Measurements from ENCODE around the gene TSEN15.
A peak's percentile ranks its signal among the peaks of the same experiment; 100 is the strongest.
"Not testable (repeated sequence)": the region's sequence is repeated elsewhere in the genome, so short reads cannot be mapped to it uniquely, and the experiment has no call there.

TSEN15 gene

DNA sequence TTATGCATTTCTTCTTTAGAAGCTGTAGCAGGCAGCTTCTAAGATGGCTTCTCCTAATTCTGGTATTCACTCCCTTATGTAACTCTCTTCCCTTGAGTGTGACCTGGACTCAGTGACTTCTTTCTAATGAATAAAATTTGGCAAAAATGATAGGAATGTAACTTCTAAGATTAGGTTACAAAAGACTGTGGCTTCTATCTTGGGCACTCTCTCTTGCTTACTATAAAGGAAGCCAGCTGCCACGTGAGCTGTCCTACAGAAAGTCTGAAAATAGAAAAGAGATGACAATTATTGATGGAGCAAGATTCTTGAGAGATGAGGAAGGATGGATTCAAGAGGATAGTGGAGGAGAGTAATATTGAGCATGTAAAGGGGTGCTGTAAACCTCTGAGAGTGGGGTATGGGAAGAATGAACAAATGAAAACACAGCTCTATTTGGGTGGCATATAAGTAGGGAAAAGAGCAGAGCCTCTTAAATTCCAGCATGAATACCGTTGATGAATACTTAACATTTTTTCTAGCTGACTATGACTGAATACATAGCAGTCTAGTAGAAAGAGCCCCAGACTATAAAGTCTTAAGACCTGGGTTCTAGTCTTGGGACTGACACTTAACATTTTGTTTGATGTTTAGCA lies 5.5 kb downstream of the TSEN15 start:
- no peak for DNase-seq

DNA sequence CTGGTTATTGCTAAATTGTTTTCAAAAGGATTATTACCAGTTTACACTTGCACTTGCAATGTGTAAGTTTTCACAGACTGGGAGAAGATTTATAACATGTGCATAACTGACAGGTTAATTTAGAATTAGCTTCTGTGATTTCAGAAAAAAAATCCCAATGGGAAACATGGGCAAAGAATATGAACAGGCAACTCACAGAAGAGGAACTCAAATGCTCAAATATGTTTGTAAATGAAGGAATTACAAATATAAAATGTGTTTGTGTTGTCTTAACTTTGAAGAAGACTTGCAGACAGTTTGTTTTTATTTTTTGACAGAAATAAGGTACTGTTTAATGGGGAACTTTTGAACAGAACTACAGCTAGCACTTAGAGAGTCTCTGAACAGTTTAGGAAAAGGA lies 8.4 kb downstream of the TSEN15 start:
- no peak for DNase-seq

GRCh38 chr1:184060316-184060715 lies 8.8 kb downstream of the TSEN15 start:
- no peak for DNase-seq

DNA sequence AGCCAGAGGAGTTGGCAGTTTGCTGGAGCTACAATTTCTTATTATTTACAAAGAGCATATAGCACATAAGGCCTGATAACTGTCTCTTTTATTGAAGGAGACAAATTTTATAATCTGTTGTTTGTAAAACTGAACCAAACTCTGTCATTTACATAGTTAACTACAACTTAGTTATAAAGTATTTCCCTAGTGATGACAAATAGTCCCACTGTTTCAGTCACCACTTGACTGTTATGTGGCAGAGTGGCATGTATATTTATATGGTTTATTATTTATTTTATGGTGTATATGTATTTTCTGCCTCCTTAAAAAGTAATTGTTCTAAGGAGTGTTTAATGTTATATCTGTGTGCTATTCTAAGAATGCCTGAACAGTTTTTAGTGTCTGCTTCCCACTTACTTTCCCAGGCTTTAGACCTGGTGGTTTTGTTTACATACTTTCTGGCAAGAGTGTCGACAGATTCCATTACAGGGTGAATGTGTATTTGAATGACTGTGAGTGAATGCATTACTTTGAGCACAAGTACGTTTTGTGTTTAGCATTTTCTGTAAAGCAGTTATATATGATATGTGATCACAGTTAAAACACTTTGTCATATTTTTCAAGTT lies 10.0 kb downstream of the TSEN15 start:
- no peak for DNase-seq

- DNase-seq = no peak
These were observed 11.2 kb downstream of the TSEN15 start for GRCh38 chr1:184062640-184063286.

DNA sequence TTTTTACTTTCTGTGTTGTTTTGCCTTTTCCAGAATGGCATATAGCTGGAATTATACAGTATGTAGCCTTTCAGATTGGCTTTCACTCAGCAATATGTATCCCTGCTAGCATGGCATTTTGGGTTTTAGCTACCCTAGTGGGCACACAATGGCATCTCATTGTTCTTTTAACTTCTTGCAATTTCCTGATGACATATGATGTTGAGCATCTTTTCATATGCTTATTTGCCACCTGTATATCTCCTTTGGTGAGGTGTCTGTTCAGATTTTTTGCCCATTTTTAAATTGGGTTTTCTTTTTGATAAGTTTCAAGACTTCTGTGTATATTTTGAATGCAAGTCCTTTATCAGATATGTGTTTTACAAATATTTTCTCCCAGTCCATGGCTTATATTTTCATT lies 14.0 kb downstream of the TSEN15 start:
- DNase-seq = no peak

DNA sequence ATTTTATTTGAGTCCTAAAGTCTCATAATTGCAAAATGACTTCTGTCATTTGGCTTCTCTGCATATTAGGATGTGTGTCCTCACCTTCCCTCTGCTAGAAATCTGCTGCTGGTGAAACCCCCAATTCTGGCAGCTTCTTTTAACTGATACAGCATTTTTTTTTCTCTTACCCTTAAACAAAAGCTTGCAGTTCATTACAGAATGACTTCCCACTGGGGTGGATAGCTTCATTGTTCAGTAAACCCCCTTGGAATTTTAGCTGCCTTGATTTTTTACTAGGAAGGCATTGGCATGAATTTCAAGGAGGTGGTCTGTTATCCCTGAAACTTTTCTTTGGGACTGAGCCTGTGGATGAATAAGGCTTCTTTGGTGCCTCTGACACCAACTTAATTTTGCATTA lies 16.8 kb downstream of the TSEN15 start:
- DNase-seq = no peak

GRCh38 chr1:184069675-184070074 lies 18.1 kb downstream of the TSEN15 start:
- no peak for DNase-seq

DNA sequence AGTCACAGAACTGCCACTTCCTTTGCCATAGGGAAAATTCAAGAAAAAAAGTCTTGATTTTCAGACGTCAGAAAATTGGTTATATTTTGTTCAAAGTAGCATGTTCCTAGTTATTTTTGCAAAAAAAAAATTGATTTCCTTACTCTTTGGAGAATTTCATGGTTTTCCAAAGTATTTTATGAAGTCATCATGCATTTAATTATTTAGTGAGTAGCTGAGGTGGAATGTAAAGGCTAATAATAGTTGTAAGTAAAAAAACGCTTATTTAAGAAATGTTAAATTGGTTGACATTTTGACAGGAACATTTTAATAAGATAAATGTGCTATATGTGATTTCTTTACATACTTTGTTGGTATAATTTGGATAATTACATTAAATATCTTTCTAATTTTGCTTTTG lies 20.8 kb downstream of the TSEN15 start:
- no peak for DNase-seq

- DNase-seq = no peak
These were observed 22.9 kb downstream of the TSEN15 start for GRCh38 chr1:184074383-184074782.

DNA sequence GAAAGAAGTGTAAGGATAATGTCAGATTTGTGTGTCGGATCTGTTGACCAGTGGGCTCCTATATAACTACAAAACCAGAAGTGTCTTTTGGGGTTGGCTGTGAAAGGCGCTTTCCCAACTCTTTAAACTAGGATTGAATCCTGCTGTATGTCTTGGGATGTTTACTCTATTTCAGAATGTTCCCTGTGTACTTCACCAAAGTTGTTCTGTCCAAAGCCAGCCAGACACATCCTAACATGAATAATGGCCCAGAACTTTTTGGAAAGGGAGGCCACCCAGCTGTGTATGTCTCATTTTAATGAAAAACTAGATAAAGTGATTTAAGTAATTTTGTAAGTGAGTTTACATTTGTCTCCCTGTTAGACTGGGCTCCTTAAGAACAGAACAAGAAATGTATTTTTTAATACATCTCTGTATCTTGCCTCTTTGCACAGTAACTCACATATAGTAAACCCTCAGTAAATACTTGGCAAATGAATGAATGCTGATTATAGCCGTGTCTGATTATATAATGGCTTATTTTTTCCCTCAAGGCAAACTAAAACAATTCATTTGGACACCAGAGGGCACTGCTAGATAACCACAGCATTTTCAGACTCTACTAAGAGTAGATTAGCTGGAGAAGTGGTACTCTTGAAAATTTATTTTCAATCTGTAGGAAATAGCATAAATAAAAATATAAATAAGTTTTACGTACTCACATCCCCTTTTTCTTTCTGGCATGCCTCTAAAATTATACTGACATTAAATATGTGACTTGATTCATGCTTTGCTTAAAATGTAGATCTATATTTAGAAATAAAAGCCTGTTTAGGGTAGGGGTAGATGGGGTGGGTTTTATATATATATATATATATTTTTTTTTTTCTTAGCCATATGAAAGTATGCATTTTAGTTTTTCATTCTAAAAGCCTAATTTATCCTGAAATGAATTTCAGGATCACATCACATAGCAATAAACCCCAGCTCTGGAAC lies 23.8 kb downstream of the TSEN15 start:
- DNase-seq = peak; percentile 37

DNA sequence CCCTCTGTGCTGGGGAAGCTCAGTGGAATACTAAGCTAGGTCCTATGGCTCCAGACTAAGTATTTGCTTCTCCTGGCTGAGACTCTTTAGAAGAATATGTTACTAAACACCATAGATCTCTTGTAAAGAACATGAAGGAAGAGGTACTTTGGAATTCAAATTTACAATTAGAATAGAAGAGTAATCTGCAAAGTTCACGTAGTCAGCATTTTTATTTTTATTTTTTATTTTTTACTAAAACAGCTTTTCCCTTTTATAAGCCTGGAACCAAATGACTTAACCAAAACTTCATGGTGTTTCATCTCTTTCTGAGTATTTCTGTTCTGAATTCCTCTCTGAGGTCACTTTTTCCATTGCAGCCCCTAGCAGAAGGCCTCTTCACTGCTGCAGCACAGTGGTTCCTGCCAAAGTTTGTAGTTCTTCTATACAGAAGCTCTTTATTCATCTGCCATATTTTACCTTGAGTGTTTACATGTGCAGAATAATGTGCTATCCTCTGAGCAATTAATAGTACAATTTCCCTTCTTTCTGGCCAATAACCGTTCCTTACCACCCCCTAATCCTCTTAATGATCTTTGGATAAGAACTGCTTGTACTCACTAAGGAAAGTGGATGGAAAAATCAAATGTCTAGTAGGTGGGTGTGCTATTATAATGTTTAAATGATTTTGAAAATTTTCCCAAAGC lies 27.2 kb downstream of the TSEN15 start:
- DNase-seq = peak; percentile 80

GRCh38 chr1:184080309-184080708 lies 28.8 kb downstream of the TSEN15 start:
- no peak for DNase-seq

DNA sequence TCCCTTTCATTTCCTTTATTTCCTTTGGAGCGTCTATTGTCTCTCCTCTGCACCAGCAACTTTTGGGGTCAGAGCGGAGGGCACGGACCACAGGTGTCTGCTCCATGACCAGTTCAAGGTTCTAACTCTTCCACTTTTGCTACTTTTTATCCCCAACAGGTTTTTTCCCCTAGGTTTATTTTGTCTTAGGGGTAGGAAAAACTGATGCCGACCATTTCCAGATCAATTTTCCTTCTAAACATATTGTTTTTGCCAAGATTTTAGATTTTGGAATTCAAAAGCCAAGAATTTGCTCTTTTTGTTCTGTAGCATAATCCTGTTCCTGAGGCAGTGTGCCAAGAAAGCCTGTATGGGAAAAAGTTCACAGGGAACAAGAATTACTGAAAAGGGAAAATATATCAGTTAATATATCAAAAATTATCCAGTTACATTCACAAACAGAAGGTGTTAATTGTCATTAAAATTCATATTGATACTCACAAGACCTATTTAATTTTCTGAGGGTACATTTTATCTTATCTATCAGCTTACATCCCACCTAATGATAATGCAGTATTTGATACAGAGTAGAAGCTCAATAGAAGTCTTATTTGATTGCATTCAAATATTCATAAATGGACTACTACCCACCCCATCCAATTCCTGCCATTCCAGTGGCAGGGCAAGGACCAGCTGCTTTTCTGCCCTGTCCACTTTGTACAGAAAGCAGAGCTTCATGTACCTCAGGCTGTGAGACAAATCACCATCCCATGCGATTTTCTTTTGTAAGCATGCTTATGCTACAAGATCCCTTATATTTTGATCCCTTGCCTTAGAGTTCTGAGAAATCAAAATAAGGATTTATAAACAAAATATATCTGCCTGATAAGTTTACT lies 31.2 kb downstream of the TSEN15 start:
- DNase-seq = peak; percentile 35

- no peak for DNase-seq
These were observed 34.1 kb downstream of the TSEN15 start for GRCh38 chr1:184085667-184086066.

GRCh38 chr1:184088037-184088436 lies 36.5 kb downstream of the TSEN15 start:
- no peak for DNase-seq

DNA sequence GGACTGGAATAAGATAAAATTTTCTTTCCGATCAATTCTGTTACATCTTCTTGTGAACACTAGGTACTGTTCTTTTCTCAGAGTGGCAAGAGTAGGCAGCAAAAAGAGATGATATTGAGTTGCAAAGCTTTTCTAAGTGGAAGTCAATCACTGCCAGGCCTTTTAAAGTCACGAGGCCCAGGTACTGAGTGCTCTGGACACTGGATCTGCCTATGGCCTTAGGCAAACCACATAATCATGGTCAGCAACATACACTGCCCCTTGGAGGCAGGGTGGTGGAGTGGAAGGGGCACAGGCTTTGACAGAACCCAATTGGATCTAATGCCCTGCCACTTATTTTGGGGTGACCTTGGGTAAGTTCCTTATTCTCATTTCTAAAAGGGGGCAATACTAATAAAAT lies 41.5 kb downstream of the TSEN15 start:
- no peak for DNase-seq

- no peak for DNase-seq
These were observed 44.5 kb downstream of the TSEN15 start for GRCh38 chr1:184096005-184096404.

DNA sequence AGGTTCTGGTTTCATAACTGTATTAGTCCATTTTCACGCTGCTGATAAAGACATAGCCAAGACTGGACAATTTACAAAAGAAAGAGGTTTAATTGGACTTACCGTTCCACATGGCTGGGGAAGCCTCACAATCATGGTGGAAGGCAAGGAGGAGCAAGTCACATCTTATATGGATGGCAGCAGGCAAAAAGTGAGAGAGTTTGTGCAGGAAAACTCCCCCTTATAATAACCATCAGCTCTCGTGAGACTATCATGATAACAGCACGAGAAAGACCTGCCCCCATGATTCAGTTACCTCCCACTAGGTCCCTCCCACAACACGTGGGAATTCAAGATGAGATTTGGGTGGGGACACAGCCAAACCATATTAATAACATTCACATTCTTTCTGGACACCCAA lies 45.0 kb downstream of the TSEN15 start:
- not testable (repeated sequence) for DNase-seq

GRCh38 chr1:184101141-184101540 lies 49.6 kb downstream of the TSEN15 start:
- DNase-seq = no peak

DNA sequence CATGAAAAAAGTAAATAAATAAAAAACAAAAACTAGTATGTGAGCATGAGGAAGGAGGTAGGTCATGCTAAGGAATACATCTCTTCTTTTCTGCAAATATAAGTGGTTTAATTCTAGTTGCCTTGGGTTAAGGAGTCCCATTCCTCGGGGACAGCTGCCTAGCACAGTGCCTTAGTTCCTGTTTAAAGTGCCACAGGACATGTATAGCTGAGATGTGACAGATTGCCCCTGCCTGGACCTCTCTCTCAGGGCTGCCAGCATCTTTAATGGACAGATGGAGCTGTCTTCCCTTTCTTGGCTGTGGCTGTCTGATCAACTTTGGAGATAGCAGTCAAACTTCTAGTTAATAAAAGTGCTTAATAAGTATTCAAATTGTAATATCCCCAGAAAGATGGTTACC lies 50.0 kb downstream of the TSEN15 start:
- no peak for DNase-seq

Data from right hindlimb (tissue), 1 donor.